Subcutaneous abdominal adipose tissue (tissue), 5 donors: ENCODE results near the gene NBPF1.
"Not testable (repeated sequence)": the region's sequence is repeated elsewhere in the genome, so short reads cannot be mapped to it uniquely, and the experiment has no call there.

Source experiments
- H3K27ac ChIP-seq: one replicate; pipeline ENCODE4 v1.7.0; 2013; ENCODE audit warnings: low read depth, mild to moderate bottlenecking, inconsistent platforms, low read length, moderate library complexity
- H3K27me3 ChIP-seq, 5 donors: one replicate each; pipeline ENCODE4 v1.7.0; 2013; ENCODE audit warnings: low read length in 5 of 5, inconsistent platforms in 1 of 5; ENCODE audit not compliant: control insufficient read depth in 5 of 5, insufficient read depth in 4 of 5
- H3K36me3 ChIP-seq, 5 donors: one replicate each; pipeline ENCODE4 v1.7.0; 2013; ENCODE audit warnings: low read length in 5 of 5; ENCODE audit not compliant: control insufficient read depth in 5 of 5, insufficient read depth in 5 of 5
- H3K4me1 ChIP-seq, 5 donors: one replicate each; pipeline ENCODE4 v1.7.0; 2013; ENCODE audit warnings: low read length in 5 of 5, mild to moderate bottlenecking in 3 of 5, moderate library complexity in 1 of 5; ENCODE audit not compliant: control insufficient read depth in 5 of 5, insufficient read depth in 5 of 5
- H3K4me3 ChIP-seq, 5 donors: one replicate each; pipeline ENCODE4 v1.7.0; 2013; ENCODE audit warnings: low read length in 5 of 5, low read depth in 1 of 5
- H3K9ac ChIP-seq, 5 donors: one replicate each; pipeline ENCODE4 v1.7.0; 2013; ENCODE audit warnings: low read length in 5 of 5, mild to moderate bottlenecking in 4 of 5, moderate library complexity in 3 of 5
- H3K9me3 ChIP-seq, 5 donors: one replicate each; pipeline ENCODE4 v1.7.0; 2013; ENCODE audit warnings: low read length in 5 of 5; ENCODE audit not compliant: control insufficient read depth in 5 of 5
- donor health status: healthy.
- donor health status: healthy.
- donor health status: healthy.
- donor health status: healthy.
- donor health status: healthy.

NBPF1 gene

GRCh38 chr1:16647179-16648176 lies 34.1 kb upstream of the NBPF1 start:
- H3K9ac ChIP-seq, H3K27ac ChIP-seq, H3K9me3 ChIP-seq, H3K36me3 ChIP-seq: not testable (repeated sequence)
- Histone ChIP-seq H3K4me3 (peak overlapping the region in 1 of 5 donors; percentile 36), H3K27me3 (peaks cover 0 to 12% (median 6%) of the 10 kb centered on the region in 5 donors), H3K4me1 (peaks cover 10 to 36% (median 28%) of the 10 kb centered on the region in 5 donors)

- H3K9ac ChIP-seq, H3K36me3 ChIP-seq, H3K9me3 ChIP-seq, H3K27ac ChIP-seq, H3K4me3 ChIP-seq: not testable (repeated sequence)
- peaks cover 0 to 12% (median 6%) of the 10 kb centered on the region in 5 donors for H3K27me3 ChIP-seq
- H3K4me1 ChIP-seq: peaks cover 10 to 38% (median 30%) of the 10 kb centered on the region in 5 donors
Measured at GRCh38 chr1:16646716-16647115, 33.4 kb upstream of the NBPF1 start.

GRCh38 chr1:16646061-16646664 lies 32.8 kb upstream of the NBPF1 start:
- H3K9ac ChIP-seq, H3K4me3 ChIP-seq, H3K27ac ChIP-seq, H3K36me3 ChIP-seq, H3K9me3 ChIP-seq: not testable (repeated sequence)
- Histone ChIP-seq H3K27me3 (peaks cover 0 to 12% (median 6%) of the 10 kb centered on the region in 5 donors), H3K4me1 (peaks cover 10 to 38% (median 30%) of the 10 kb centered on the region in 5 donors)

GRCh38 chr1:16645271-16646060 lies 32.1 kb upstream of the NBPF1 start:
- peaks cover 10 to 38% (median 30%) of the 10 kb centered on the region in 5 donors for H3K4me1 ChIP-seq
- not testable (repeated sequence) for H3K36me3 ChIP-seq, H3K9me3 ChIP-seq
- peak overlapping the region; percentile 97 to 100 (median 100) for H3K9ac ChIP-seq
- peak overlapping the region; percentile 80 to 100 (median 96) for H3K4me3 ChIP-seq
- peak overlapping the region; percentile 82 for H3K27ac ChIP-seq
- H3K27me3 ChIP-seq: peaks cover 0 to 12% (median 6%) of the 10 kb centered on the region in 5 donors

- Histone ChIP-seq H3K4me3 (peak overlapping the region; percentile 93 to 100 (median 96)), H3K4me1 (peaks cover 10 to 38% (median 30%) of the 10 kb centered on the region in 5 donors), H3K27me3 (peaks cover 0 to 12% (median 6%) of the 10 kb centered on the region in 5 donors), H3K9ac (peak overlapping the region; percentile 97 to 100 (median 100)), H3K27ac (peak overlapping the region; percentile 82)
- not testable (repeated sequence) for H3K9me3 ChIP-seq, H3K36me3 ChIP-seq
Measured at GRCh38 chr1:16644482-16645270, 31.3 kb upstream of the NBPF1 start.

GRCh38 chr1:16644193-16644481 lies 30.8 kb upstream of the NBPF1 start:
- Histone ChIP-seq H3K9ac (peak overlapping the region; percentile 97 to 100 (median 100)), H3K36me3 (peaks cover 0 to 8% (median 7%) of the 10 kb centered on the region in 5 donors), H3K4me1 (peaks cover 10 to 38% (median 30%) of the 10 kb centered on the region in 5 donors), H3K27ac (peak overlapping the region; percentile 82), H3K27me3 (peaks cover 0 to 12% (median 6%) of the 10 kb centered on the region in 5 donors), H3K4me3 (peak overlapping the region; percentile 93 to 100 (median 96)), H3K9me3 (no peaks in the 10 kb centered on the region)

- not testable (repeated sequence) for H3K9me3 ChIP-seq, H3K27me3 ChIP-seq
- Histone ChIP-seq H3K4me1 (peaks cover 10 to 38% (median 30%) of the 10 kb centered on the region in 5 donors), H3K9ac (peak overlapping the region; percentile 97 to 100 (median 100)), H3K27ac (peak overlapping the region; percentile 82), H3K36me3 (peaks cover 0 to 11% (median 8%) of the 10 kb centered on the region in 5 donors), H3K4me3 (peak overlapping the region; percentile 93 to 100 (median 96))
Measured at GRCh38 chr1:16643476-16644192, 30.3 kb upstream of the NBPF1 start.

GRCh38 chr1:16643001-16643411 lies 29.6 kb upstream of the NBPF1 start:
- Histone ChIP-seq H3K9ac (peak overlapping the region in 4 of 5 donors; percentile 53 to 100 (median 99)), H3K4me3 (peak overlapping the region in 4 of 5 donors; percentile 3 to 99 (median 94)), H3K36me3 (peaks cover 0 to 11% (median 8%) of the 10 kb centered on the region in 5 donors), H3K4me1 (peaks cover 10 to 38% (median 30%) of the 10 kb centered on the region in 5 donors)
- not testable (repeated sequence) for H3K9me3 ChIP-seq, H3K27ac ChIP-seq, H3K27me3 ChIP-seq
